ENCODE measurements around the gene DDIT3. TPM values are rescaled to one million over a fixed set of nuclear protein-coding genes. Genes with fewer than 3 reads are reported as not detected.

Gene DDIT3
- total RNA-seq, 2 experiments from 2014 or later = 32.3 to 42.7 TPM

GRCh38 chr12:57489157-57489641 is 31.1 kb downstream of the DDIT3 start:
- Histone ChIP-seq H3K79me2 (ENCODE audit: insufficient read depth, low read depth, low read length) (peaks cover 40% of the 10 kb centered on the region), H3K9me3 (ENCODE audit: low read length) (no peaks in the 10 kb centered on the region), H2AFZ (ENCODE audit: low read length) (no peak overlapping the region), H3K4me3 (ENCODE audit: low read depth, low read length, poor library complexity, severe bottlenecking) (peak overlapping the region; percentile 98), H3K4me2 (ENCODE audit: low read length) (peak overlapping the region; percentile 86), H3K4me1 (ENCODE audit: insufficient read depth, low read length, poor library complexity, severe bottlenecking) (peaks cover 15% of the 10 kb centered on the region), H3K27ac (ENCODE audit: low read depth, low read length, poor library complexity, severe bottlenecking) (peak overlapping the region; percentile 65), H3K36me3 (ENCODE audit: insufficient read depth, low read length) (peaks cover 55% of the 10 kb centered on the region), H4K20me1 (ENCODE audit: insufficient read depth, low read length) (no peaks in the 10 kb centered on the region; the same call in 1 of the 2 replicates), H3K9me2 (ENCODE audit: insufficient read depth, low read length) (no peaks in the 10 kb centered on the region)
- no peak for TF ChIP-seq CTCF (conservative IDR thresholded peaks at IDR 0.05; ENCODE audit: low read length)
- TF ChIP-seq EZH2phosphoT487 (IDR thresholded peaks at IDR 0.05; ENCODE audit: borderline replicate concordance, low read depth, low read length) = no peak
- DNase-seq (ENCODE audit: low spot score) = no peak
- BruUV-seq (replicated peaks) = no TSS peak
- POLR2A ChIA-PET = interaction anchor here (1.0 to 1.3 kb wide), 2 partner anchors 12 to 24 kb away, joined by 3 read pairs; no protein-coding TSS in a partner anchor
- intact Hi-C loops (cut with micrococcal nuclease; ENCODE audit: unreplicated experiment) = no loop called here
- CTCF ChIA-PET (ENCODE audit: unreplicated experiment) = no interaction called here

GRCh38 chr12:57488402-57489156 is 31.7 kb downstream of the DDIT3 start:
- H4K20me1 ChIP-seq (ENCODE audit: insufficient read depth, low read length) = no peaks in the 10 kb centered on the region; the same call in 1 of the 2 replicates
- peaks cover 51% of the 10 kb centered on the region for H3K36me3 ChIP-seq (ENCODE audit: insufficient read depth, low read length)
- H3K4me1 ChIP-seq (ENCODE audit: insufficient read depth, low read length, poor library complexity, severe bottlenecking) = peaks cover 18% of the 10 kb centered on the region
- peaks cover 40% of the 10 kb centered on the region for H3K79me2 ChIP-seq (ENCODE audit: insufficient read depth, low read depth, low read length)
- H3K9me3 ChIP-seq (ENCODE audit: low read length) = no peaks in the 10 kb centered on the region
- TSS peak; percentile 69 for BruUV-seq (replicated peaks)
- no peak for TF ChIP-seq CTCF (conservative IDR thresholded peaks at IDR 0.05; ENCODE audit: low read length)
- TF ChIP-seq EZH2phosphoT487 (IDR thresholded peaks at IDR 0.05; ENCODE audit: borderline replicate concordance, low read depth, low read length) = no peak
- no peaks in the 10 kb centered on the region for H3K9me2 ChIP-seq (ENCODE audit: insufficient read depth, low read length)
- CTCF ChIA-PET (ENCODE audit: unreplicated experiment) = no interaction called here
- H3K27ac ChIP-seq (ENCODE audit: low read depth, low read length, poor library complexity, severe bottlenecking) = peak overlapping the region; percentile 65
- POLR2A ChIA-PET = interaction anchor here (1.0 kb wide), 1 partner anchor 13 kb away, joined by 3 read pairs; no protein-coding TSS in a partner anchor
- peak overlapping the region; percentile 86 for H3K4me2 ChIP-seq (ENCODE audit: low read length)
- H3K4me3 ChIP-seq (ENCODE audit: low read depth, low read length, poor library complexity, severe bottlenecking) = peak overlapping the region; percentile 98
- peak; percentile 53 for DNase-seq (ENCODE audit: low spot score)
- intact Hi-C loops (cut with micrococcal nuclease; ENCODE audit: unreplicated experiment) = no loop called here
- H2AFZ ChIP-seq (ENCODE audit: low read length) = peak overlapping the region; percentile 10; the same call in 1 of the 2 replicates
